SK-N-SH treated with all-trans-retinoic acid at 6 μM for 48 hours (cell line): ENCODE measurements around the gene DNAL1.

Experiments
- CSDC2 ChIP-seq: fragments of 250-450 bp; sonication (Bioruptor Pico); IDR thresholded peaks from 2 replicates; pipeline ENCODE4 v1.5.0; 2020; ENCODE audit warnings: mild to moderate bottlenecking, moderate library complexity
- GLIS3 ChIP-seq: fragments of 250-450 bp; sonication (Bioruptor Pico); IDR thresholded peaks from 2 replicates; pipeline ENCODE4 v1.5.0; 2020; ENCODE audit warnings: mild to moderate bottlenecking, moderate library complexity
- OSR1 ChIP-seq: fragments of 250-450 bp; sonication (Bioruptor Pico); IDR thresholded peaks from 2 replicates; pipeline ENCODE4 v1.8.0; 2022; ENCODE audit warnings: moderate library complexity, mild to moderate bottlenecking, inconsistent platforms
- TCF4 ChIP-seq: fragments of 250-450 bp; sonication (Bioruptor Pico); IDR thresholded peaks from 2 replicates; pipeline ENCODE4 v1.8.0; 2021; ENCODE audit warnings: mild to moderate bottlenecking, moderate library complexity, borderline replicate concordance
- ZFP30 ChIP-seq: fragments of 450-650 bp; formaldehyde crosslinking; IDR thresholded peaks from 2 replicates; pipeline ENCODE4 v1.5.0; 2022; ENCODE audit warnings: mild to moderate bottlenecking, moderate library complexity
- ZNF565 ChIP-seq: fragments of 450-650 bp; formaldehyde crosslinking; conservative IDR thresholded peaks from 2 replicates; pipeline ENCODE4 v1.5.0; 2020; ENCODE audit warnings: low read depth, mild to moderate bottlenecking, moderate library complexity
- TF ChIP-seq, protein P1 (sequence below): fragments of 250-450 bp; sonication (Bioruptor Pico); IDR thresholded peaks from 2 replicates; pipeline ENCODE4 v1.8.0; 2020; ENCODE audit warnings: mild to moderate bottlenecking, moderate library complexity, borderline replicate concordance
- TF ChIP-seq, protein P2 (sequence below): fragments of 250-450 bp; sonication (Bioruptor Pico); IDR thresholded peaks from 2 replicates; pipeline ENCODE4 v1.8.0; 2021; ENCODE audit warnings: low read depth, mild to moderate bottlenecking, moderate library complexity, borderline replicate concordance
- TF ChIP-seq, protein P3 (sequence below): fragments of 250-450 bp; sonication (Bioruptor Pico); IDR thresholded peaks from 2 replicates; pipeline ENCODE4 v1.5.0; 2020; ENCODE audit warnings: mild to moderate bottlenecking, moderate library complexity

DNA sequence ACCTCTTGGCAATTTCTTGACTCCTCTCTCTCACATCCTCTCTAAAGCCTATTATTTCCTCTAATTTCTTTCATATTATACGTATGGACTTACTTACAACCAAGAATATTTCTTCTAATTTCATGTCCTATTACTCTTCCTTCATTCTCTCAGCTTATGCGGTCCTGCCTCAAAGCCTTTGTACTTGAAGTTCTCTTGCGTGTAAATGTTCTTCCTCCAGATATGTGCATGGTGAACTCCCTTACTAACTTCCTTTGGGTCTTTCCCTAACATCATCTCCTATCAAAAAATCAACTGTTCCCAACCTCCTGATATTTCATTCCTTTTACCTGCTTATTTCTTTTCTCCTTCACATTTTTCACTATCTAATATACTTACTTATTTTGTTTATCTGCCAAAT lies 23.1 kb downstream of the DNAL1 start:
- TF ChIP-seq GLIS3 (CRISPR knock-in tag) (no peak), ZNF565 (CRISPR knock-in tag) (no peak), TCF4 (no peak), ZFP30 (CRISPR knock-in tag) (no peak), CSDC2 (CRISPR knock-in tag) (no peak), OSR1 (CRISPR knock-in tag) (no peak)
- TF ChIP-seq, protein P1, sequence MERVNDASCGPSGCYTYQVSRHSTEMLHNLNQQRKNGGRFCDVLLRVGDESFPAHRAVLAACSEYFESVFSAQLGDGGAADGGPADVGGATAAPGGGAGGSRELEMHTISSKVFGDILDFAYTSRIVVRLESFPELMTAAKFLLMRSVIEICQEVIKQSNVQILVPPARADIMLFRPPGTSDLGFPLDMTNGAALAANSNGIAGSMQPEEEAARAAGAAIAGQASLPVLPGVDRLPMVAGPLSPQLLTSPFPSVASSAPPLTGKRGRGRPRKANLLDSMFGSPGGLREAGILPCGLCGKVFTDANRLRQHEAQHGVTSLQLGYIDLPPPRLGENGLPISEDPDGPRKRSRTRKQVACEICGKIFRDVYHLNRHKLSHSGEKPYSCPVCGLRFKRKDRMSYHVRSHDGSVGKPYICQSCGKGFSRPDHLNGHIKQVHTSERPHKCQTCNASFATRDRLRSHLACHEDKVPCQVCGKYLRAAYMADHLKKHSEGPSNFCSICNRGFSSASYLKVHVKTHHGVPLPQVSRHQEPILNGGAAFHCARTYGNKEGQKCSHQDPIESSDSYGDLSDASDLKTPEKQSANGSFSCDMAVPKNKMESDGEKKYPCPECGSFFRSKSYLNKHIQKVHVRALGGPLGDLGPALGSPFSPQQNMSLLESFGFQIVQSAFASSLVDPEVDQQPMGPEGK (CRISPR knock-in tag), result no peak
- TF ChIP-seq, protein P2, sequence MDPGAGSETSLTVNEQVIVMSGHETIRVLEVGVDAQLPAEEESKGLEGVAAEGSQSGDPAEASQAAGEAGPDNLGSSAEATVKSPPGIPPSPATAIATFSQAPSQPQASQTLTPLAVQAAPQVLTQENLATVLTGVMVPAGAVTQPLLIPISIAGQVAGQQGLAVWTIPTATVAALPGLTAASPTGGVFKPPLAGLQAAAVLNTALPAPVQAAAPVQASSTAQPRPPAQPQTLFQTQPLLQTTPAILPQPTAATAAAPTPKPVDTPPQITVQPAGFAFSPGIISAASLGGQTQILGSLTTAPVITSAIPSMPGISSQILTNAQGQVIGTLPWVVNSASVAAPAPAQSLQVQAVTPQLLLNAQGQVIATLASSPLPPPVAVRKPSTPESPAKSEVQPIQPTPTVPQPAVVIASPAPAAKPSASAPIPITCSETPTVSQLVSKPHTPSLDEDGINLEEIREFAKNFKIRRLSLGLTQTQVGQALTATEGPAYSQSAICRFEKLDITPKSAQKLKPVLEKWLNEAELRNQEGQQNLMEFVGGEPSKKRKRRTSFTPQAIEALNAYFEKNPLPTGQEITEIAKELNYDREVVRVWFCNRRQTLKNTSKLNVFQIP (CRISPR knock-in tag), result no peak
- TF ChIP-seq, protein P3, sequence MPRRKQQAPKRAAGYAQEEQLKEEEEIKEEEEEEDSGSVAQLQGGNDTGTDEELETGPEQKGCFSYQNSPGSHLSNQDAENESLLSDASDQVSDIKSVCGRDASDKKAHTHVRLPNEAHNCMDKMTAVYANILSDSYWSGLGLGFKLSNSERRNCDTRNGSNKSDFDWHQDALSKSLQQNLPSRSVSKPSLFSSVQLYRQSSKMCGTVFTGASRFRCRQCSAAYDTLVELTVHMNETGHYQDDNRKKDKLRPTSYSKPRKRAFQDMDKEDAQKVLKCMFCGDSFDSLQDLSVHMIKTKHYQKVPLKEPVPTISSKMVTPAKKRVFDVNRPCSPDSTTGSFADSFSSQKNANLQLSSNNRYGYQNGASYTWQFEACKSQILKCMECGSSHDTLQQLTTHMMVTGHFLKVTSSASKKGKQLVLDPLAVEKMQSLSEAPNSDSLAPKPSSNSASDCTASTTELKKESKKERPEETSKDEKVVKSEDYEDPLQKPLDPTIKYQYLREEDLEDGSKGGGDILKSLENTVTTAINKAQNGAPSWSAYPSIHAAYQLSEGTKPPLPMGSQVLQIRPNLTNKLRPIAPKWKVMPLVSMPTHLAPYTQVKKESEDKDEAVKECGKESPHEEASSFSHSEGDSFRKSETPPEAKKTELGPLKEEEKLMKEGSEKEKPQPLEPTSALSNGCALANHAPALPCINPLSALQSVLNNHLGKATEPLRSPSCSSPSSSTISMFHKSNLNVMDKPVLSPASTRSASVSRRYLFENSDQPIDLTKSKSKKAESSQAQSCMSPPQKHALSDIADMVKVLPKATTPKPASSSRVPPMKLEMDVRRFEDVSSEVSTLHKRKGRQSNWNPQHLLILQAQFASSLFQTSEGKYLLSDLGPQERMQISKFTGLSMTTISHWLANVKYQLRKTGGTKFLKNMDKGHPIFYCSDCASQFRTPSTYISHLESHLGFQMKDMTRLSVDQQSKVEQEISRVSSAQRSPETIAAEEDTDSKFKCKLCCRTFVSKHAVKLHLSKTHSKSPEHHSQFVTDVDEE (CRISPR knock-in tag), result no peak
